K562 (cell line): ENCODE data around the gene C17orf50. TPM values are rescaled to one million over a fixed set of nuclear protein-coding genes. Genes with fewer than 3 reads are reported as not detected.
A peak's percentile ranks its signal among the peaks of the same experiment; 100 is the strongest.

Experiments used
- CAMTA2 ChIP-seq: fragments of 250-450 bp; sonication (Bioruptor Pico); conservative IDR thresholded peaks from 2 replicates; pipeline ENCODE4 v1.5.1; 2022
- CBX5 ChIP-seq: IDR thresholded peaks from 2 replicates; pipeline ENCODE4 v1.6.1; 2014; ENCODE audit warnings: low read depth, borderline replicate concordance
- ERF ChIP-seq: fragments of 450-650 bp; formaldehyde crosslinking; IDR thresholded peaks from 2 replicates; pipeline ENCODE4 v1.4.0; 2020; ENCODE audit warnings: mild to moderate bottlenecking, mixed read lengths
- GATAD2B ChIP-seq: fragments of 450-650 bp; IDR thresholded peaks from 2 replicates; pipeline ENCODE4 v1.6.1; 2017; ENCODE audit warnings: mild to moderate bottlenecking, borderline replicate concordance
- HEY1 ChIP-seq: fragments of 250-450 bp; sonication (Bioruptor Pico); IDR thresholded peaks from 2 replicates; pipeline ENCODE4 v1.5.0; 2020; ENCODE audit warnings: mild to moderate bottlenecking, moderate library complexity, borderline replicate concordance
- KLF16 ChIP-seq: IDR thresholded peaks from 2 replicates; pipeline ENCODE4 v1.6.1; 2016; ENCODE audit warnings: antibody characterized with exemption
- MXD1 ChIP-seq: fragments of 250-450 bp; sonication (Bioruptor Pico); IDR thresholded peaks from 2 replicates; pipeline ENCODE4 v1.8.0; 2021; ENCODE audit warnings: borderline replicate concordance, mild to moderate bottlenecking, moderate library complexity; ENCODE audit not compliant: poor library complexity, severe bottlenecking
- NCOR1 ChIP-seq: fragments of 450-650 bp; IDR thresholded peaks from 2 replicates; pipeline ENCODE4 v1.6.1; 2016; ENCODE audit warnings: mild to moderate bottlenecking, moderate library complexity
- NR2C1 ChIP-seq, 2 experiments: fragments of 450-650 bp; IDR thresholded peaks; 2 replicates each; pipeline ENCODE4 v1.6.1; 2017; ENCODE audit warnings: mild to moderate bottlenecking in 2 of 2, antibody characterized with exemption in 1 of 2, inconsistent platforms in 1 of 2, missing compliant biosample characterization in 1 of 2, missing genetic modification characterization in 1 of 2
- RREB1 ChIP-seq: fragments of 250-450 bp; sonication (Bioruptor Pico); IDR thresholded peaks from 2 replicates; pipeline ENCODE4 v1.4.0; 2020
- ZBTB33 ChIP-seq: sonication (generic); formaldehyde crosslinking; IDR thresholded peaks from 2 replicates; pipeline ENCODE4 v1.8.1; 2023; ENCODE audit warnings: mild to moderate bottlenecking, missing genetic modification reagents
- ZNF778 ChIP-seq: fragments of 450-650 bp; formaldehyde crosslinking; IDR thresholded peaks from 2 replicates; pipeline ENCODE4 v1.4.0; 2020; ENCODE audit warnings: mild to moderate bottlenecking, moderate library complexity
- ZSCAN32 ChIP-seq: fragments of 450-650 bp; formaldehyde crosslinking; IDR thresholded peaks from 2 replicates; pipeline ENCODE4 v1.4.0; 2020; ENCODE audit warnings: mild to moderate bottlenecking, moderate library complexity
- polyA plus RNA-seq, 8 experiments: library from polyadenylated mRNA; depleted of rRNA in 4 of 8; stranded (reverse) in 5 of 8; unstranded in 3 of 8; fragments of >200 nt; fragmentation: Nextera tagmentation in 2 of 8; fragmentation: Illumina TruSeq in 1 of 8; extraction: Ambion mirVana in 2 of 8; extraction: Trizol in 1 of 8; gene quantifications; 2 replicates each; pipeline versions ENCODE4 v1.2.1 to v1.2.3, GENCODE V29; 2011 to 2014; ENCODE audit warnings: inconsistent platforms in 1 of 8, missing spikeins in 1 of 8
- total RNA-seq, 7 experiments: library from RNA; depleted of rRNA in 6 of 7; stranded (reverse); fragments of >200 nt in 6 of 7; fragmentation: Illumina TruSeq in 2 of 7; extraction: Trizol in 2 of 7; gene quantifications; 2 replicates each; pipeline versions ENCODE4 v1.2.1 to v1.2.3, GENCODE V29; 2011 to 2021; ENCODE audit warnings: low replicate concordance in 1 of 7
- TF ChIP-seq, protein P1 (sequence below): fragments of 450-650 bp; IDR thresholded peaks from 2 replicates; pipeline ENCODE4 v1.6.1; 2014; ENCODE audit warnings: low read depth, mild to moderate bottlenecking, moderate library complexity, borderline replicate concordance
- TF ChIP-seq, protein P2 (sequence below): sonication (generic); IDR thresholded peaks from 2 replicates; pipeline ENCODE4 v1.6.1; 2016

The C17orf50 gene
- total and polyA plus RNA-seq, 9 of the 15 experiments (the other 6 are each of a cell fraction or from before 2014, with no cell fraction given), result not detected

DNA sequence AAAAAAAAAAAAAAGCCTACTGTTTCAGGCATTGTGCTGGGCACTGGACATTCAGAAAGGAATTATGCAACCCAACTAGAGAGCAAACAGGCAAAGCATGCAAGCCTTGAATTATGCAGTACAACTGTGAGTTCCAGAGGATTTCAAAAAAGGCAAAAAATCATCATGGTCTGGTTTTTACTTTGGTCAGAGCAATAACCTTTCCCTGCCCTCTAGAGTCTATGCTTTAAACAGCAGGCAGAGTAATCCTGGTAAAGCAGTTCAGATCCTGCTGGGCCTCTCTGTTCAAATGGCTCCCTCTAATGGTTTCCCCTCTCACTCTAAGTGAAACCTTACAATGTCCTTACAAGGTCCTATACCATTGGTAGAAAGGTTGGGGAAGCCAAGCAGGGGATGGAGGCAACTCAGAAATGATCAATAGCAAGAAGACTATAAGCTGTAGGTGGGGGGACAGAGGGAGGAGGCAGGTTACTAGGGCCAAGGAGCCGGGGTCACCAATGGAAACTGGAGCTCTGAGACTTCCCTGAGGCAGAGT, 44.0 kb downstream of the C17orf50 start (continued):
- TF ChIP-seq, protein P1, sequence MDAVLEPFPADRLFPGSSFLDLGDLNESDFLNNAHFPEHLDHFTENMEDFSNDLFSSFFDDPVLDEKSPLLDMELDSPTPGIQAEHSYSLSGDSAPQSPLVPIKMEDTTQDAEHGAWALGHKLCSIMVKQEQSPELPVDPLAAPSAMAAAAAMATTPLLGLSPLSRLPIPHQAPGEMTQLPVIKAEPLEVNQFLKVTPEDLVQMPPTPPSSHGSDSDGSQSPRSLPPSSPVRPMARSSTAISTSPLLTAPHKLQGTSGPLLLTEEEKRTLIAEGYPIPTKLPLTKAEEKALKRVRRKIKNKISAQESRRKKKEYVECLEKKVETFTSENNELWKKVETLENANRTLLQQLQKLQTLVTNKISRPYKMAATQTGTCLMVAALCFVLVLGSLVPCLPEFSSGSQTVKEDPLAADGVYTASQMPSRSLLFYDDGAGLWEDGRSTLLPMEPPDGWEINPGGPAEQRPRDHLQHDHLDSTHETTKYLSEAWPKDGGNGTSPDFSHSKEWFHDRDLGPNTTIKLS, result no peak
- no peak for TF ChIP-seq ERF
- TF ChIP-seq, protein P2, sequence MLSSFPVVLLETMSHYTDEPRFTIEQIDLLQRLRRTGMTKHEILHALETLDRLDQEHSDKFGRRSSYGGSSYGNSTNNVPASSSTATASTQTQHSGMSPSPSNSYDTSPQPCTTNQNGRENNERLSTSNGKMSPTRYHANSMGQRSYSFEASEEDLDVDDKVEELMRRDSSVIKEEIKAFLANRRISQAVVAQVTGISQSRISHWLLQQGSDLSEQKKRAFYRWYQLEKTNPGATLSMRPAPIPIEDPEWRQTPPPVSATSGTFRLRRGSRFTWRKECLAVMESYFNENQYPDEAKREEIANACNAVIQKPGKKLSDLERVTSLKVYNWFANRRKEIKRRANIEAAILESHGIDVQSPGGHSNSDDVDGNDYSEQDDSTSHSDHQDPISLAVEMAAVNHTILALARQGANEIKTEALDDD, result peak; percentile 59
- TF ChIP-seq ZBTB33 (CRISPR knock-in tag), result no peak
- no peak for TF ChIP-seq KLF16
- TF ChIP-seq ZSCAN32 (CRISPR knock-in tag), result no peak
- no peak for TF ChIP-seq NR2C1 (IDR thresholded peaks at IDR 0.05)
- no peak for TF ChIP-seq NR2C1 (tag; IDR thresholded peaks at IDR 0.05)
- TF ChIP-seq ZNF778, result no peak
- TF ChIP-seq RREB1 (CRISPR knock-in tag), result no peak
- no peak for TF ChIP-seq HEY1 (CRISPR knock-in tag)
- TF ChIP-seq GATAD2B, result no peak
- TF ChIP-seq NCOR1, result no peak
- no peak for TF ChIP-seq CBX5
- TF ChIP-seq CAMTA2 (CRISPR knock-in tag), result no peak
- no peak for TF ChIP-seq MXD1 (CRISPR knock-in tag)
